GM21576 (cell line): ENCODE data around the gene RNASEH2A.

Experiments used
- ATAC-seq: cut with Tn5 transposase; IDR thresholded peaks from one replicate; pipeline ENCODE4 v1.9.1; 2021; ENCODE audit warnings: mild to moderate bottlenecking, moderate library complexity; ENCODE audit not compliant: unreplicated experiment

RNASEH2A gene

DNA sequence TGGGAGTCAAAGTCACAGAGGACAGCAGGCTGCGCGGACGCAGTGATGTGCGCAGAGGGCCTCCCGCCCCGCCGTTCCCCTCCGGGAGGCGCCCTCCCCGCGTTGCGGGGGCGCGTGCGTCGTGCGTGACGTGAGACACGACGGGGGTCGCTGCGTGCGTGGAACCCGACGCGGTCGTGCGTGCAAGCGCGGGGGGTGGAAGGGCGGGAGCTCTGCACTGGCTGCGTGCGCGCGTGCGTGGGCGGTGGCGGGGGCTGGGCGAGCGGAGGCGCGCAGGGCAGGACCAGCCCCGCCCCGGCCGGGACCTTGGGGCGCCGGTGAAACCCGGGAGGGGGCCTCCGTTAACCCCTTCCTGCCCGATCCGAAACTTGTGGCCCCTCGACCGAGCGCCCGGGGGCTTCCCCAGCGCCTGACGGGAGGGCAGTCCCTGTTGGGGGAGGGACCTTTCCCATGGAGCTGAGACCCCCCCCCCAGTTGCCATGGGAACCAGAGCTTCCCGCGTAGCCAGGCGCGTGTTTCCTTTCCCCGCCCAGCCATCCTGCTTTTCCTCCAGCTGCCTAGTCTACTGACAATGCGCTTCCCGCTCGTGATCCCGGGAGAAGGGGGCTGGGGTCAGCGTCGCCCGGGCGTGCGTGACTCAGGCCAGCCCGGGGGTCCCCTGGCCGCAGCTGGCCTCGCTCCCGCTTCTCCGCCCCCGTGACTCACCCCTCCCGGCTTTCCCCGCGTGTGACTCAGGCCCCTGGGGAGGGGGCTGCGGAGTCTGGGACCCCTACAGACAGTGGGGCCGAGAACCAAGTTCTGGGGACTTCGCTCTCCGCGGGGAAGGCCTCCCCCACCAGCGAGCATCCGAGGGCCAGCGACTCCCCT is 23.7 kb upstream of the RNASEH2A start:
- ATAC-seq = peak; percentile 34

DNA sequence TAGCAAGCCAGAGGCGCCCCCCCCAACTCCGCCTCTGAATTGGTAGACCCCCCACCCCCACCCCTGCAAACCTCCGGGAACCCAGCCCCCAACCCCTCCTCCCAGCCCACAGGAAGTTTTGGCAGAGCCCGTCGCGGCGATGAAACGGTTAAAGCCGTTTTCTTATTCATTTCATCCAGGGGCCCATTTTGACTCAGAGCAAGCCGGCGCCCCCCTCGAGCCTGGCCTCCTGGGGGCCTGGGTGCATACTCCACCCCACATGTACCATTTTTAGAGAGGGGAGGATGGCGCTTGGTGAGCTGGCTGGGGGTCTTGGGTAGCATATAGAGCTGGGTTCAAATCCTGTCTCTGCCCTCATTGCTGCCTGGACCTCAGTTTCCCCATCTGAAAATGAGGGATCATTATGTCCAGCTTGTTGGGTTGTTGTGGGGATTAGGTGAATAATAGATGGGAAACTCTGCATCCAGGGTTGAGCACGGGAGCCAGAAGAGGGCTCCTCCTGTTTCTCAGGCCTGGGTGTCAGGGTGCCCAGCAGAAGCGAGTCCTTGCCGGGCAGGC is 23.0 kb upstream of the RNASEH2A start:
- ATAC-seq = no peak

DNA sequence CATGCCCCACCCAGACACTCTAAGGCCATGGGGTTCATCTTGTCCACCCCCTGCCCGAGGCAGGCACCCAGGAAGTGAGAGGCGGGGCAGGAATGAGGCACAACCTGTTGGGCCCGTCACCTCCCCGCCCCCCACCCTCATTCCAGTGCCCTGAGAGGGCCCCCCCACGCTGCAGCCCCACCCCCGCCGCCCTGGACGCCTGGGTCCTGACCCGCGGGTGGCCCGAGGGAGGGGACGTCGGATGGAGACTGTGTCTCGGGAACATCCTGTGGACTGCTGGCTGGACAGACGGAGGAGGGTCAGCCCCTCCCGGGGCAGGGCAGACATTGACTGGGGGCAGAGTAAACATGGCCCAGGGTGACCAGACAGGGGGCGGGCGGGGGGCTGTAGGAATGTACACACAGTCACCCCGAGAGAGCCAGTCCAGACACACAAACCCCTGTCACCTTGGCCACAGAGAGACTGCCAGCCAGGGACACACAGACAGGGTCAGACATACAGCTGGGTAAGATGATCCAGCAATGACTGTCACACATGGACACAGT is 22.5 kb upstream of the RNASEH2A start:
- no peak for ATAC-seq

DNA sequence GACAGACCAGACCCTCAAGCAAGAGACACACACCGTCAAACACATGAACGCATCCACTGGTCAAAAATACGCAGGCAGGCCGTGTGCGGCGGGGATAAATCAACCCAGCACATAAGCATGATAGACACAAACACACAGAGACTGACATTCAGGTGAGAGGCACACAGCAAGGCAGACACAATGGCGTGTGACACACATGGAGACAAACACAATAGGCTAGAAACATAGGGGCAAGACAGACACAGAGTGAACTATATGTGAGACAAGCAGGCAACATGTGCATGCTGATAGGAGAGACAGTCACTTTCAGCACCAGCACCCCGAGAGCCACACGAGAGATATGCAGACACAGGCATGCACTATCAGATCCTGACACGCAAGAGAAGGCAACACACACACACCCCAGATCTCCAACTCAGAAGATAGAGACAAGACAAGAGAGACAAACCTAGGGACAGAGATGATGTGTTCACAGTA is 22.0 kb upstream of the RNASEH2A start:
- ATAC-seq = no peak

DNA sequence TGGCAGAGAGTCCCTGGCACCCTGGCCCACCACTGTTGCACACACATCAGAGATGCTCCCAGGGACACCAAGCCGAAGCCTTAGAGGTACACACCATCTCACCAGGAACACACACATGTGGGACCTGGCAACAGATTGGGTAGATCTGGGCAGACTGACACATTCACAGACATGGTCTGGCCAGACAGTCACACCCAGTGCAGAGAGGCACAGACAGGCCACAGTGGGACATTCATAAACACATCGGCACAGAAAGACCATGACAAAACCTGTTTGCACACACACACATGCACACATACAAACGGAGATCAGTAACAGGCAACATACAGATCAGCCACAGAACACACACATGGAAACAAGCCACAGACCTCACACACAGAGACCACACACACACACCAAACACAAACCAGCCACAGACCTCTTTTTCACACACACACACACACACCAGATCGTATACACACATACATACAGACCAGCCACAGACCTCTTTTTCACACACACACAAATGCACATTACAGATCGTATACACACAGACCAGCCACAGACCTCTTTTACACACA is 21.4 kb upstream of the RNASEH2A start:
- ATAC-seq = no peak

DNA sequence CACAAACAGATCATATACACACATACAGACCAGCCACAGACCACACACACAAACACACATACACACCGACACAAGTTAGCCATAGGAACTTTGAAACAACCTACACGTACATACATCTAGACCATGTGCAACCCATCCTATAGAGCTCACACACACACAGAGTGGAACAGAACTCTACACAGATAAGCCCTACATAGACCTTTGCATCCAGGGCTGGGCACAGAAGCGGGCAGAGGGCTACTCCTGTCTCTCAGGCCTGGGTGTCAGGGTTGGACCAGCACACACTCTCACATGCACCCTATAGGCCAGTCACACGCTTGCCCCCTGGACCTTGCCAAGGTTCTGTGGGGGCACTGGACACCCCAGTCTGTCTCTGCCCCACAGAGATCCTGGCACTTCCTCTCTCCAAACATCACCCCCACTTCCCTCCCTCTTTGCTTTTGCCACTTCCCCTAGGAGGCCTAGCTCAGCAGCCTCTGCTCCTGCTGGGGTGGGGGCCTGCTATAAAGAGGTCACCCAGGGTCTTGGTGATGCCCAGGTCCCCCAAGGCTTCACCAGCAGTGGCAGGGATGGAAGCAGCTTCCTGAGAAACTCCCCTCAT is 20.9 kb upstream of the RNASEH2A start:
- ATAC-seq = no peak

DNA sequence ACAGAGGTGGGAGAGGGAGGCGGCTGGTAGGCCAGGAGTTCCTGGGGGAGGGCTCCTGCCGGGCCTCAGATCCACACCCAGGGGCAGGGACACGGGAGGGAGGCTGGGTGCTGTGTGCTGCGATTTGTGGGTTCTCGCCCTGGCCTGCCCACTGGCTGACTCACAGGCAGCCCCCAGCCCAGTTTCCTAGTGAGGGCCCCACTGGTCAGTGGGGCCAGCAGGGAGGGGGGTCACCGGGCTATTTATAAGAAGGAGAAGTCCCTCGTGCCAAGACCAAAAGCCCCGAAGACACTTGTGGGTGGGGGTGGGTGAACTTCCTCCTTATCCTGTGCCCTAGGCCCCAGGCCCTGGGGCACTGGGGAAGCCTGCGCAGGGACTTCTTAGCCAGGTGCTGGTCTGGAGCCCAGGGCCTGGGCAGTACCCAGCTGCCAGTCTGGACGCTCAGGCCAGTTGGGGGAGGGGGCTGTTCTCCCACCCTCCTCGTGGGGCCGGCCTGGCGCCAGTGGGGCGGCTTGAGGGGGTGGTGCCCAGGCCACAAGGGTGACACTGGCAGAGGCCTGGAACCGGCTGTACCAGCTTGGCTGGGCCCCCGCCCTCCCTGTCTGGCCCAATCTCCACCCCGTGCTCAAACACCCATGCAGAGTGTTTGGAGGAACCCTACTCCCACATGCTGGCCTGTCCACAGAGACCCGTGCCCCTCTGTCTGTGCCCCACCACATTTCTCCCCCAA is 20.1 kb upstream of the RNASEH2A start:
- no peak for ATAC-seq

DNA sequence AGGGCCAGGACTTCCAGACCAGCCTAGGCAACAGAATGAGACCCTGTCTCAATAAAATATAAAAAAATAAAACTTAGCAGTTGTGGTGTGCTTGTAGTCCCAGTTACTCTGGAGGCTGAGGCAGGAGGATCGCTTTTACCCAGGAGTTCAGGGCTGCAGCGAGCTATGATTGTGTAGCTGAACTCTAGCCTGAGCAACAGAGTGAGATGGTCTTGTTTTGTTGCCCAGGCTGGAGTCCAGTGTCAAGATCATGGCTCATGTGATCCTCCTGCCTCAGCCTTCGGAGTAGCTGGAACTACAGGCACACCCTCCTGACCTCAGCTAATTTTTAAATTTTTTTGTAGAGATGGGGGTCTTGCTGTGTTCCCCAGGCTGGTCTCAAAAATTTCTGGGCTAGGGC is 19.4 kb upstream of the RNASEH2A start:
- ATAC-seq = no peak

DNA sequence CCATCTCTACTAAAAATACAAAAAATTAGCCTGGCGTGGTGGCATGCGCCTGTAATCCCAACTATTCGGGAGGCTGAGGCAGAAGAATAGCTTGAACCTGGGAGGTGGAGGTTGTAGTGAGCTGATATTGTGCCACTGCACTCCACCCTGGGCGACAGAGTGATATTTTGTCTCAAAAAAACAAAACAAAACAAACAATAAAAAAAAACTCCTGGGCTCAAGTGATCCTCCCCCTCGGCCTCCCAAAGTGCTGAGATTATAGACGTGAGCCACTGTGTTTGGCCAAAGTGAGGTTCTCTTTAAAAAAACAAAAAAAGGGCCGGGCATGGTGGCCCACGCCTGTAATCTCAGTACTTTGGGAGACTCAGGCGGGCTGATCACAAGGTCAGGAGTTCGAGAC is 18.9 kb upstream of the RNASEH2A start:
- no peak for ATAC-seq

DNA sequence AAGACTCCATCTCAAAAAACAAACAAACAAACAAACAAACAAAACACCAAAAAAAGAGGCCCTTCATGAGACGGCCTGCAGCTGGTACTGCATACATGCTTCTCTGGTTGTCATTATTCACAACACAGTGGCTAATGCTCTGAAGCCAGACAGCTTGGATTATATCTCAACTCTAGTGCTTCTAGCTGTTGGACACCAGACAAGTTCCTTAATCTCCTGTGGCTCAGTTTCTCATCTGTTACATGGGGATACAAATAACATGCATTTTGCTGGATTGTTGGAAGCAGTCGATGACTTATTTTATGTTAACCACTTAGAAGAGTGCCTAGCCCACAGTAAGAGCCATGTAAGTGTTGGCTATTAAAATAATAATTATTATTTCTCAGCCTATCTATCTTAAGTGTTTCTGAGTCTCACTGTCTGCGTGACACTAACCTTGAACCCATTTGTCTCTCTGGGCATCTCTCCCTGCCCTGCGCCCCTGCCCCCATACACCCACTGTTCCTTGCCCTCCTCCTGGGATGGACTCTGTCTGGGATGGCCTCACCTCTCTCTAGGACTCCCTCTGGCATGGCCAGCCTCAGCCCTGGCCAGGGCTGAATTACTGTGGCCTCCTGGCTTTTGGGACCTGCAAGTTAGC is 18.2 kb upstream of the RNASEH2A start:
- no peak for ATAC-seq

DNA sequence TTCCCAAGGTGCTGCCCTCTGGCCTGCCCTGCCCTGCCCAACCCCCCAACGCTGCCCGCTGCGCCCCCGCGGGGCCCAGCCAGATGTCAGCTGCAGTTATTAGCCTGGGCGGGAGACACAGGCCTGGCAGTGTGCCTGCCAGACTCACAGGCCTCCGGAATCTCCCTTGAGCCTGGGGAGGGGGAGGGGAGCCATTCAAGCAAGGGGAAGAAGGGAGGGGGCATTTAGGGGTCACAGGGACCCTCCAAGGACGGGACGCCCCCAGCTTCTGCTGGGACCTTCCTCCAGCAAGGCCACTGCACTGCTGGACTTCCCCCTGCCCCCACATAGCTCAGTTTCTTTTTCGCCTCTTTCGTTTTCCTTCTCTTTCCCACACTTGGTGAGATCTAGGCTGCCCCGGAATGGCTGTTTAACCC is 17.7 kb upstream of the RNASEH2A start:
- no peak for ATAC-seq

DNA sequence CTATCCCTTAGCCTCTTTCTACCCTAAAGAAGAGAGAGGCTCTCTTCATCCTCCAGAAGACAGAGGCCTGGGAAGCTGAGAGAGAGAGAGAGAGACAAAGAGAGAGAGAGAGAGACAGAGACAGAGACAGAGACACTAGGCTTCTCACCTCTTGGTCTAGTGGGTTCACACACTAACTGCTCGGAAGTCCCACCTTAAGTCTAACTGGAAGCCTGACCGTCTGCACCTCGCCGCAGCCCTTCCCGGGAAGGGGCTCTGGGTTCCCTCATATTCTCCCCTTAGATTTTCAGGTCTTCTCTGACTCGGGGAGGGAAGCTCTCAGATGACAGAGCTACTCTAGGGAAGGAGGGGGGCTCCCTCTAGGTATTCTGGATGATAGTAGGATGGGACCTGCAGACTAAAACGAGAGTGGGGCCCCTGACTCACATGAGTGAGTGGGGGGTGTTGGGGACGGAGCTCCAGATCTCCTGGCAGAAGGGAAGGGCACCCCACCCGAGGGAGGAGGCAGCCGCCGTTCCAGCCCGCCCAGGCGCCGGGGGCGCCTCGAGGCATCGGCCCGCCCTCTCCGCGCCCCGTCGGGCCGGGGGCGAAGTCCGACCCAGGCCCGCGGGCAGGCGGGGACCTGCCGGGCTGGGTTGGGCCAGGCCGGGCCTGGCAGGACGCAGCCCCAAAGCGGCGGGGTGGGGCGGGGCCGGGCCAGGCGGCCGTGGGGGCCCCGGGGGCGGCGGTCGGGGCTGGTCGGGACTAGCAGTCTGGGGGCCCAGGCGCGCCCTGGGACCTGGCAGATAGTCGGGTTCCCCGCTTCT is 17.1 kb upstream of the RNASEH2A start:
- no peak for ATAC-seq

DNA sequence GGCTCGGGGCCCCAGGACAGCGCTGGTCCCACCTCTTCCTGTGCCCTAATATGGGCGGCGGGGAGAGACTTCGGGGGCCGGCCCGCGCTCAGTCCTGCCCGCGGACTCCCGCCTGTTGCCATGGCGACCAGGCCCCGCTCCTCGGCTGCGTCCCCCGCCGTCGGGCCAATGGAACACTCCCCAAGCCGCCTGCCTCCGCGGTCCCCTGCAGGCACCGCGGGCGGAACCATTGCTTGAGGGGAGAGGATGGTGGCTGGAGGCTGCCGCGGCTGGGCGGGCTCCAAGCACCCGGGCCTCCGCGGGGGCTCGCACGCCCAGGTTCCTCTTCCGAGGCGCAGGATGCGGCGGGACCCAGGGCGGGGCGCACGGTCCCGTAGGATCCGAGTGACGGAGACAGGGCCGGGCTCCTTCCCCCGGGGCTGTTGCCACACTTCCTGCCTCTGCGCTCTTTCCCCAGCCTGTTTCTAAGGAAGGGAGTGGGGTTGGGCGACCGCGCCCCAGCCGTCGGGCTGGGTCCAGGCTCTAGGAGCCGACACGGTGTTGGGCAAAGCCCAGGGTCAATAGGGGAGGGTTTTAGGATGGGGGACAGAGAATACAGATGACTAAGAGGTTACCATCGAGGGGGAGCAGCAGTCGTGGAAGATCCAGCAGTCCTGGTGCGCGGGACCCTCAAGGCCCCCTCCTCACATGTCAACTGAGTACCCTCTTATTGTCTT is 16.3 kb upstream of the RNASEH2A start:
- ATAC-seq = peak; percentile 30

DNA sequence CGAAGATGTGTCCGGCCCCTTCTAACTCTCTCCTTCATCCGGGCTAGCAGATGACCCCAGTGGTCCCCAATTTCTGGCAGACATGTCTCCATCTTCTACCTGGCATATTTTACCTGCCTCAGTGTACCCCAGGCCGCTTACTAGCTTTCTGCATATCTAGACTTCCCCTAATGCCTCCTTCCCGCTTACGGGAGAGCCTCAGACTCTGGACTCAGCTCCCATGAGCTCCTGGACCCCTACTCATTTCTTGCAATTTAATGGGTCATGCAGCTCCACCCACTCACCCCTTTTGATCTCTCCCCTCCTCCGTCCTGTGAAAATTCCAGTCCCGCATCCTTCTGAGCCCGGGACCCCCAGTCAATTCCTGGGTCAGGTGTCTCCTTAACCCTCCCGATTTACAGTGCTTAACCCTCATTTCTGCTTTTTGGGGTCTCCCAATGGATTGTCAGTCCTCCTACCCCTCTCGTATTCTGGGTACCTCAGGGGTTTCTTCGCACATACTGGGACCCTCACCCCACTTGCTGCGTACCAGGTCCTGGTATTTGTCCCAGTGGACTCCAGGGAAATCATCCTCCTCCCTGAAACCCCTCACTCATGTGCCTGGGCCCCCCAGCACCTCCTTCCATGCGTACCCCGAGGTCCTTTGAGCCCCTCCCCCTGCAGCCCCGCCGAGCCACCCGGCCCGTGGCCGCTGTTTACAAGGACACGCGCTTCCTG is 15.6 kb upstream of the RNASEH2A start:
- no peak for ATAC-seq

DNA sequence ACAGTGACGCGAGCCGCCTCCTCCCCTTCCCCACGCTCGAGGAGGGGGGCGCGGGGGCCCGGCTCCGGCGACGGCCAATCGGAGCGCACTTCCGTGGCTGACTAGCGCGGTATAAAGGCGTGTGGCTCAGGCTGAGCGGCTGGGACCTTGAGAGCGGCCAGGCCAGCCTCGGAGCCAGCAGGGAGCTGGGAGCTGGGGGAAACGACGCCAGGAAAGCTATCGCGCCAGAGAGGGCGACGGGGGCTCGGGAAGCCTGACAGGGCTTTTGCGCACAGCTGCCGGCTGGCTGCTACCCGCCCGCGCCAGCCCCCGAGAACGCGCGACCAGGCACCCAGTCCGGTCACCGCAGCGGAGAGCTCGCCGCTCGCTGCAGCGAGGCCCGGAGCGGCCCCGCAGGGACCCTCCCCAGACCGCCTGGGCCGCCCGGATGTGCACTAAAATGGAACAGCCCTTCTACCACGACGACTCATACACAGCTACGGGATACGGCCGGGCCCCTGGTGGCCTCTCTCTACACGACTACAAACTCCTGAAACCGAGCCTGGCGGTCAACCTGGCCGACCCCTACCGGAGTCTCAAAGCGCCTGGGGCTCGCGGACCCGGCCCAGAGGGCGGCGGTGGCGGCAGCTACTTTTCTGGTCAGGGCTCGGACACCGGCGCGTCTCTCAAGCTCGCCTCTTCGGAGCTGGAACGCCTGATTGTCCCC is 14.9 kb upstream of the RNASEH2A start, which contains the start of gene JUNB:
TSS of gene JUNB (plus strand) at position 142 of the 706 bp plus-strand sequence. CDS start at position 428, 286 bp downstream.
- peak; percentile 26 for ATAC-seq

DNA sequence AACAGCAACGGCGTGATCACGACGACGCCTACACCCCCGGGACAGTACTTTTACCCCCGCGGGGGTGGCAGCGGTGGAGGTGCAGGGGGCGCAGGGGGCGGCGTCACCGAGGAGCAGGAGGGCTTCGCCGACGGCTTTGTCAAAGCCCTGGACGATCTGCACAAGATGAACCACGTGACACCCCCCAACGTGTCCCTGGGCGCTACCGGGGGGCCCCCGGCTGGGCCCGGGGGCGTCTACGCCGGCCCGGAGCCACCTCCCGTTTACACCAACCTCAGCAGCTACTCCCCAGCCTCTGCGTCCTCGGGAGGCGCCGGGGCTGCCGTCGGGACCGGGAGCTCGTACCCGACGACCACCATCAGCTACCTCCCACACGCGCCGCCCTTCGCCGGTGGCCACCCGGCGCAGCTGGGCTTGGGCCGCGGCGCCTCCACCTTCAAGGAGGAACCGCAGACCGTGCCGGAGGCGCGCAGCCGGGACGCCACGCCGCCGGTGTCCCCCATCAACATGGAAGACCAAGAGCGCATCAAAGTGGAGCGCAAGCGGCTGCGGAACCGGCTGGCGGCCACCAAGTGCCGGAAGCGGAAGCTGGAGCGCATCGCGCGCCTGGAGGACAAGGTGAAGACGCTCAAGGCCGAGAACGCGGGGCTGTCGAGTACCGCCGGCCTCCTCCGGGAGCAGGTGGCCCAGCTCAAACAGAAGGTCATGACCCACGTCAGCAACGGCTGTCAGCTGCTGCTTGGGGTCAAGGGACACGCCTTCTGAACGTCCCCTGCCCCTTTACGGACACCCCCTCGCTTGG is 14.1 kb upstream of the RNASEH2A start:
- ATAC-seq = no peak

DNA sequence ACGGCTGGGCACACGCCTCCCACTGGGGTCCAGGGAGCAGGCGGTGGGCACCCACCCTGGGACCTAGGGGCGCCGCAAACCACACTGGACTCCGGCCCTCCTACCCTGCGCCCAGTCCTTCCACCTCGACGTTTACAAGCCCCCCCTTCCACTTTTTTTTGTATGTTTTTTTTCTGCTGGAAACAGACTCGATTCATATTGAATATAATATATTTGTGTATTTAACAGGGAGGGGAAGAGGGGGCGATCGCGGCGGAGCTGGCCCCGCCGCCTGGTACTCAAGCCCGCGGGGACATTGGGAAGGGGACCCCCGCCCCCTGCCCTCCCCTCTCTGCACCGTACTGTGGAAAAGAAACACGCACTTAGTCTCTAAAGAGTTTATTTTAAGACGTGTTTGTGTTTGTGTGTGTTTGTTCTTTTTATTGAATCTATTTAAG is 13.5 kb upstream of the RNASEH2A start:
- ATAC-seq = no peak
